Activated T-helper 1 cell treated with anti-CD3 and anti-CD28 coated beads, Interleukin-2, amount 50 U/mL, for 16 hours (primary cell): Measurements from ENCODE around the gene TMF1.

Experiments
- DNase-seq, 2 donors: peaks; one replicate each; pipeline ENCODE4 v3.0.0-alpha.2; 2020; ENCODE audit warnings: low read depth in 1 of 2, low spot score in 1 of 2

Gene TMF1

DNA sequence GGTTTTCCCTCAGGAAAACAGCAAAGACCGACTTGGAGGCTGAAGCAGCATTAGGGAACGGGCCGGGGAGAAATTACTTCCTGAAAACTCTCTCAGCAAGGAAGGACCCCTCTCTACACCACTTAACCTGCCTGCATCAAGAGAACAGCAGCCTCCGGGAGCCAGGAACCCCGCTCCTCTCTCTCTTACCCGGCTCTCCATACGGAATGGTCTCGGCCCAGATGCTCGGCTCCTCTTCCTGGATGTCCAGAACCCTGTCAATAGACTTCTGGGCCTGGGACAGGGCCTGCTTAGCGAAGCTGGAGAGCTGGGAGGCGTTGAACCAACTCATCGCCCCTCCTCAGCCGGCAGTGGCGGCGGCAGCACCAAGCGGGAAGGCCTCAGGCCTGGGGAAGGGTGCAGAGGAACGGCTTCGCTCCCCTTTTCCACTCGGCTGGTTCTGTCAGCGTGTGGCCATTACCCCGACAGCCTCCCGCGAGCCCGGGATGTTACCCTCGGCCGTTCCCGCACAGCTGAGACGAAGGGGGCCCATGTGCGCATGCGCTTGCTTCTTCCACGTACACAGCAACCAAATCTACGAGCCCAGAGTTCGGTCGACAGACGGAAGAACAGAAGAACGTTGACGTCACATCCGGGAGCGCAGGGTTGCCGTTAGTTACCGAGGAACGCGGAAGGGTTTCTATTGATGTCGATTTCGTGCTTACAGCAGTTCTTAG lies at the start of gene TMF1:
Gene TMF1, minus strand, starts transcription at position 578 of the 716 bp plus-strand sequence. Its CDS starts 247 bp downstream, at position 331.
- peak; percentile 93 to 95 for DNase-seq

DNA sequence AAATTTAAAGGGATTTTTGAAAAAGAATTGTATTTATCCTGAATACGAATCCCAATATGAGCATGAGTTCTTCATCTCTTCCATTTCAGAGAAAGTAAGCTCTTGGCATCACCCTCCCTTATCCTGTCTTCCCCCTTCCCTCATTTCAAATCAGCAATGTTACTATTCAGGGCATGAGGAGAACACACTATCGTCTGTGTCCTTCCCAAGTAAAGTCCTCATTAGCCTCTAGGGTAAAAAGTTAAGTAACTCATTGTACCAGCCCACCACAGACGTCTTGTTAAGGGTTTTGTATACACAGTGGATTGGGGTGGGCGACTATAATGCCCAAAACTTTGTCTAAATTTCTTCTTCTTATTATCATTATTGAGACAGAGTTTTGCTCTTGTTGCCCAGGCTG lies 47.4 kb upstream of the TMF1 start:
- no peak for DNase-seq

- no peak for DNase-seq
Measured at GRCh38 chr3:69097407-69098086, 45.4 kb upstream of the TMF1 start.

DNA sequence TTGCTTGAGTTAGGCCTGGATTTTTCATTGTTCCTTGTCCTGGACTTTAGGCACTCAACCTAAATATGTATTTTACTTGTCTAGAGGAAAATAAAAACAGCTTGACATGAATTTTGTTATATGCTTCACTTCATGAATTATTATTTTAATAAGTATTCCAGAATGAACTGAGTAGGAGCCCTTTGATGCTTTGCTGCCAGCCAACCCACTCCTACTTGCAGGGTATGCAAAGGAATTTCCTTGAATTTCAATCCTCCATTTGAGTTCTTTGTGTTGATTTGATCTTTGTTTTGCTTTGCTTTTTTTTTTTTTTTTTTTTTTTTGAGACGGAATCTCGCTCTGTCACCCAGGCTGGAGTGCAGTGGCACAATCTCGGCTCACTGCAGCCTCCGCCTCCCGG lies 44.2 kb upstream of the TMF1 start:
- no peak for DNase-seq

GRCh38 chr3:69095636-69096035 lies 43.5 kb upstream of the TMF1 start:
- DNase-seq, result no peak

DNA sequence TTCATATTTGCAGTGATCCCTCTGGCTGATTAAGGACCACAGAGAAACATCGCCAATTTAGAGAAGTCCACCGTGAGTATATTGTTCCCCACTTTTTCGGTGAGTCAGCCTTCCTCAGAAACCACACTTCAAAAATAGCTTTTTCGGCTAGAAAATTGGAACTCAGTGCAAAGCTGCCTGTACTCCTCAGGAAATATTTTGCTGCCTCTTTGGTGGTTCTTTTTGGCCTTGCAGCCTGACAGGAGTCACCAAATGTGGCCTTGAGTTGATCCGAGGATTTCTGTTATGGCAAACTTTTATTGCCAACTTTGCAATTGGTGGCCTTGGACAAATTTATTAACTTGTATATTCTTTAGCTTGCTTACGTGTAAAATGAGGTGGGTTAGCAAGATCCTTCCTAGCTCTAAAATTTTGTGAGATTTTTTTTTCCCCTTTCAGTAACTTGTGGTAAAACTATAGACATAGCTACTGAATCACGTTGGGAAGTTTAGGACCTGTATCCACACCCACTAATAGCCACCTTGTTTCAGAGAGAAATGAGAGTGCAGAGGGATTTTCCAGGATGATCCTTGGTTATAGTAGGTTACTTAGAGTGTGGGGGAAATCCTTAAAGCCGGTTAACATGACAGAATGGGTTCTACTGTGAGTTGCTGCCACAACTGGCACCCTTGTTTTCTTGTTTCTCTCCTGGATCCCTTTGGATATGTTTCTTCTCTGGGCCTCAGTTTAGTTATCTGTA lies 42.5 kb upstream of the TMF1 start:
- no peak for DNase-seq

DNA sequence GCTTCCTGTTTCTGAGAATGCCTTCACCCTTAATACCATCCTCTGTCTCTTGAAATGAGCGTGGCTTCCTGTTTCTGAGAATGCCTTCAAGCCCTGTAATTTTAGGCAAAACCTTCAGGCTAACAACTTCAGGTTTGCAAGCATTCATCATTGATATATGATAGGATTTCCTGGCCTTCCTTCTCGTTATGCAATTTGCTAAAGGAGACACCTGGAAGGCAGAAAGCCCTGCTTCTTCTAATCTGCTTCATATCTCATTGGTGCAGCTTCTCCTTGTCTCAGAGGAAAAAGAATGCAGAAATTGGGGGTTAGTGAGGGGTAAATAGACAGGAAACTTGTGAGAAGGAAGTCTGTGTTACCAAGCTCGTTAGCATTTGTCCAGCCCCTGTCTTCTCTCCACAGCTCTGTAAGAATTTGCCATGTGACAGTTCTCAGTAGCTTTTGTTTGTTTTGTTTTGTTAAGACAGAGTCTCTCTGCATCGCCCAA lies 39.9 kb upstream of the TMF1 start:
- no peak for DNase-seq

DNA sequence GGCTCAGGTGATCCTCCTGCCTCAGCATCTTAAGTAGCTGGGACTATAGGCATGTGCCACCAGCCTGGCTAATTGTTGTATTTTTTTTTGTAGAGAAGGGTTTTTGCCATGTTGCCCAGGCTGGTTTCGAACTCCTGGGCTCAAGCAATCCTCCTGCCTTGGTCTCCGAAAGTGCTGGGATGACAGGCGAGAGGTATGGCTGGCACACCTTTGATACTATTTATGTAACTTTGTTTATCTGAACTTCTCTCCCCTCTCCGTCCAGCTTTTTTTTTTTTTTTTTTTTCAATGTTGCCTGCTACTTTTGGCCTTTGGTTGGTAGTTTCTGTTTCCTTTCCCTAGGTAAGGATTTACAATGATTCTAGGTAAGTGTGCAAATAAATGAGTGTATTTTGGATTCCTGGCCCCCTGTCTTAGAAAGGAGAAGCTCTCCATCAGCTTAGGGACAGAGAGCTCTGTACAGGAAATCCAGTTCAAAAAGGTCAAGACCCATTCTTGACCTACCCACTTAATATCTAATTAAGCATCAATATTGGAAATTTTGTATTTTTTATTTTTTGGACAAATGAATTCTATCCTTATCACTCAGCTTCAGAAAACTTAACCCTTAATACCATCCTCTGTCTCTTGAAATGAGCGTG lies 39.4 kb upstream of the TMF1 start:
- DNase-seq, result no peak

DNA sequence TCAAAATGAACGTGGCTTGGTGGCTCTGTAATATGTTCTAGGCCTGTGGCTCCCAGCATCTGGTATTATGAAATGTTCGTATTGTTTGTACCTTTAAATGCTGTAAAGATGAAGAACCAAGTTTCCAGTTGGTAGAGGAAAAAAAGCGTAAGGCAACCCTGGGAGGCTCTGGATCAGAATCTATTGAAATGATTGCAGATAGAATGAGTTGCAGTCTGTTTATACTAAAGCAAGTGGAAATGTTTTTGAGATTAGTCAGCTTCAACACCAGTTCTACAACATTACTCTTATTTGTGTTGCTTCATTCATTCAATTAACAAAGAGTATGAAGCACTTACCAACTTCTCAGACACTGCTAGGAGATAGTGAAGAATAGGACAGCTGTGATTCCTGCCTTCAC lies 37.9 kb upstream of the TMF1 start:
- no peak for DNase-seq

- DNase-seq, result no peak
Measured at GRCh38 chr3:69088063-69088462, 35.9 kb upstream of the TMF1 start.

GRCh38 chr3:69087030-69087791 lies 35.1 kb upstream of the TMF1 start:
- DNase-seq, result no peak

DNA sequence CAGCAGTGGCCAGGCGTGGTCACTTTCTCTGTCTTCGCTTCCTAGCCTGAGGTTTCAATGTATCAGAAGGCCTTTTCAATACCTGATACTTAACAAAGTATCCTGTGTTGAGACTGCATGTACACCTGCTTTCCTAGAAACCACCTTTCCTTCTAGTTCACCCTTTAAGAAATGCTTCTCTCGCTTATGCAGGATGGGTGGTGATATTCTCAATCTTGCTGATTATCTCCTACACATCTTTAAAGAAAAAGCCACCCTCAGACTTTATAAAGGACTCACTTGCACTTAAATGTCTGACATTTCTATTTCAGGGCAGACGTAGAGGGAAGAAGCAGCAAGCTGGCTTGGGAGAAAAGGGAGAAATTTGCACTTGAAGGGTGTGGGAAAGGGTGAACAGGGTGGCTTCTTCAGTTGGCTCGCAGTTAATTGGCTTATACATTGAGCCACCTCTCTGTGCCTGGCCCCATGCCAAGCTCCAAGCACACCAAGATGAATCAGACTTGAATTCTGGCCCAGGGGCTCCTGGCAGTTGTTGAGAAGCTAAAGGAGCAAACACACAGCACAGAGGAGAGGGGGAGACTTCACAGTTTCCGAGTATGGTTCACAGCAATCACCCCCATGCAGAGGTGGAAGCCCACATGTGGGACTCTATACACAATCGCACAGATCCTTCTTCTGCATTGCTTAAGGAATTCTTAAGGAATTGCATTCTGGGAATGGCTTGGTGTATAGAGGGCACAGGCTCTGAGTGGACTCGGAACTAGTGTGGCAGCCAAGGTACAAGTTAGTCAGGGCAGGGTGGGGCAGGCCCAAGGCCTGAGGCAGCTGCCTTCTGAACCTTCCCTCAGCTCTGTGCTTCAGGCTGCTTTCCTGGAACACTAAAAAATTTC lies 33.9 kb upstream of the TMF1 start:
- peak; percentile 52 to 57 for DNase-seq

DNA sequence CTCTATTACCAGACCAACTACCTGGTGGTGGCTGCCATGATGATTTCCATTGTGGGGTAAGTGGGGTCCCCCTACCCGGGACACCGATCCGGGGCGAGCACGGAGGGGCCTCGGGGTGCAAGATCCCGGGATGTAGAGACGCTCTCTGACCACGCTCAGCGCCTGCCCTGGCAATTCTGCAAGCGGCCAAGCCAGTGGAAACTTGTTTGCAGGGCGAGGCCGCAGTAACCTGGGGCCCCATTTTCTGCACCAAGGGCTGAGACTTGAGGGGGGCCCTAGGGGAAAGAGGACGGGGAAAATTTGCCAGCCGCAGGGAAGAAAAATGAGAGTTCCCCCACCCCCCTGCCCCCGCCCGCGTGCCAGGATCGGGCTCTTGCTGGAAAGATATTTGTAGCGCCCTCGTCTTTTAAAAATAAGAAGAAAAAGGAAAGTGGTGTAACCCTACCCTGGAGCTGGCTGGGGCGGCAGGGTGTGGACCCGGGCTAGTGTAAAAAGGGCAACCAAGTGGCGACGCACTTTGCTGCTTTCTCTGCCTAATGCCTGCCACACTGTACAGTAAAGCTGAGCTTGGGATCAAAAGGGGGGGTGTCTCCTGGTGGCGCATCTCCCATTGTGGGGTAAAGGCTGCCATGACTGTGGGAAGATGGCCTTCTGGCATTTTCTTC lies 33.2 kb upstream of the TMF1 start:
- no peak for DNase-seq

GRCh38 chr3:69084326-69085167 lies 32.4 kb upstream of the TMF1 start, which contains the start of gene ARL6IP5:
Gene ARL6IP5, plus strand, starts transcription at chr3:69084937. Its CDS starts 111 bp downstream, at chr3:69085048.
- DNase-seq, result peak; percentile 79 to 81

DNA sequence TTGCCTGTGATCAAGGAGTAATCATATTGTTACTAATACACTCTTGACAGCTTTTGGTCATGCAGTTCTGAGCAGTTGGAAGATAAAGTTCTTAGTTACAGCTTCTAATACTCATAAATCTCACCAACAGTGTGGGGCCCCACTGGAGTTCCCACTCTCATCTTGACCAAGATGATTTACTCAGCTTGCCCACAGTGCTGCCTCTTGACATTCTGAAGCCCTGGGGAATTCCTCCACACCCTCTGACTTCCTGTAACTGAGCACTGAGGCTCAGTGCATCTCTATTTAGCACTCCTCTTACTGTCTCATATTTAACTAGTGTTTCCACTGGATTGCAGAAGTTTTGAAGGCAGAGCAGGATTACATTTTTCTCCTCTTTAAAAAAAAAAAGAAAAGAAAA lies 30.7 kb upstream of the TMF1 start:
- DNase-seq, result peak in 1 of 2 donors; percentile 65

DNA sequence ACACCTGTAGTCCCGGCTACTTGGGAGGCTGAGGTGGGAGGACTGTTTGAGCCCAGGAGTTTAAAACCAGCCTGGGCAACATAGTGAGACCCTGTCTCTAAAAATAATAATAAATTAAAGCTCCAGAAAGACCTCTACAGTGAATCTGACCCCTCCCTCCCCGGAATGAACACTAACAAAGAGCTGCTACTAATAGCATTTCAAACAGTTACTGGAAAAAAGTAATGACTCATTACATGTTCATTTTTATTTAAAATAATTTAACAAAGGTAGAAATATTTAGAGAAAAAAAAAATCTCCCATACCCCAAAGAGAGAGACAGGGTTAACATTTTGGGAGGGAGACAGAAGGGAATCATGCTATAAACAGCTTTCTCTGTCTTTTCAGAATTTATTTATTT lies 30.2 kb upstream of the TMF1 start:
- DNase-seq, result no peak

GRCh38 chr3:69081583-69082262 lies 29.6 kb upstream of the TMF1 start:
- no peak for DNase-seq
